ENCODE results near the gene NCLN.
A peak's percentile ranks its signal among the peaks of the same experiment; 100 is the strongest.
"Not testable (repeated sequence)": the region's sequence is repeated elsewhere in the genome, so short reads cannot be mapped to it uniquely, and the experiment has no call there.

Gene NCLN, protein sequence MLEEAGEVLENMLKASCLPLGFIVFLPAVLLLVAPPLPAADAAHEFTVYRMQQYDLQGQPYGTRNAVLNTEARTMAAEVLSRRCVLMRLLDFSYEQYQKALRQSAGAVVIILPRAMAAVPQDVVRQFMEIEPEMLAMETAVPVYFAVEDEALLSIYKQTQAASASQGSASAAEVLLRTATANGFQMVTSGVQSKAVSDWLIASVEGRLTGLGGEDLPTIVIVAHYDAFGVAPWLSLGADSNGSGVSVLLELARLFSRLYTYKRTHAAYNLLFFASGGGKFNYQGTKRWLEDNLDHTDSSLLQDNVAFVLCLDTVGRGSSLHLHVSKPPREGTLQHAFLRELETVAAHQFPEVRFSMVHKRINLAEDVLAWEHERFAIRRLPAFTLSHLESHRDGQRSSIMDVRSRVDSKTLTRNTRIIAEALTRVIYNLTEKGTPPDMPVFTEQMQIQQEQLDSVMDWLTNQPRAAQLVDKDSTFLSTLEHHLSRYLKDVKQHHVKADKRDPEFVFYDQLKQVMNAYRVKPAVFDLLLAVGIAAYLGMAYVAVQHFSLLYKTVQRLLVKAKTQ

GRCh38 chr19:3185461-3186159 lies at the start of gene NCLN:
Gene NCLN (plus strand): TSS chr19:3185930. CDS start chr19:3186031, 101 bp downstream.
- DNase-seq: peak; percentile 97

GRCh38 chr19:3135961-3136683 lies 49.6 kb upstream of the NCLN start, which contains the start of gene GNA15:
Gene GNA15 (plus strand): TSS chr19:3136033. CDS start chr19:3136451, 418 bp downstream.
- peak; percentile 48 to 63 for DNase-seq

GRCh38 chr19:3136684-3137055 lies 49.1 kb upstream of the NCLN start:
- DNase-seq: no peak

DNA sequence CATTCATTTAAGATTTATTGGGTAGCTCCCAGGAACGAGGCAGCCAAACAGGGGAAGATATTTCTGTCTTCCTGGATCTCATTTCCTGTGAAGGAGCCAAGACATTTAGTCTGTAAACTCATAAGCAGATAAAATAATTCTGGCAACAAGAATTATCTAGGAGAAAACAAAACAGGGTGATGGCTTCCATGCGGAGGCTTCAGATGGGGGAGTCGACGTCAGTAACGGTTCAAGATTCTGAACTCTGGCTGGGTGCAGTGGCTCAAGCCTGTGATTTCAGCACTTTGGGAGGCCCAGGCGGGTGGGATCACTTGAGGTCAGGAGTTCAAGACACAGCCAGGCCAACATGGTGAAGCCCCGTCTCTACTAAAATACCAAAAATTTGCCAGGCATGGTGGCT lies 48.6 kb upstream of the NCLN start:
- no peak for DNase-seq

DNA sequence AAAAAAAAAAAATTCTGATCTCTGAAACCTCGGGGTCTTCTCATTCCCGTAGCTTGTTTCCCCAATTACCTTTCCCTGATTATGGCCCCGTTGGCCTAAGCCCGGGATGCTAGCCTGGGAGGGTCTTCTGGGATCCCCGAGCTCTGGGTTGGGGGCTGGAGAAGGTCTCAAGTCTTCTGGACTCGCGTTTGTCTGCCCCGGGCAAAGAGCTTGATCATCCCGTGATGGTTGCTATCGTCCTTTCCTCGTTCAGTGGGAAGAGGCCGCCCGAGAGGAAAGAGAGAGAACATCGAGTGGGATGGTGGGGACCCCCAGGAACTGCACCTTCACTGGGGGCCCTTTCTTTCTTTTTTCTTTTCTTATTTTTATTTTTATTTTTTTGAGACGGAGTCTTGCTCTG lies 47.5 kb upstream of the NCLN start:
- DNase-seq: no peak

DNA sequence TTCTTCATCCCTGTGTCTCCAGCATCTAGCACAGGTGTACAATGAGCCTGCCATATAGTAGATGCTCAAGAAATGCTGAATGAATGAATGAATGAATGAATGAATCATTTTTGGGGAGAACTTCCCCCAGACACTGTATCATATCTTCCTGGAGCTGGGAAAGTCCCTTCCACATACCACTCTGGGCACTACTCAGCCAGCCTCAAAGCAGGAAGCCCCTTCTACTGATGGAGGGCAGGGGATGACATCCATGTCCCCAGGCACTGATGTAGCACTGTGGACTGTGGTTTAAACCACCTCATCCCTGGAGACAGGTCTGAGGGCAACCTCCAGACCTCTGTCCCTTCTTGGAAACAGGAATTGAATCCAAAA lies 45.1 kb upstream of the NCLN start:
- no peak for DNase-seq

- no peak for DNase-seq
These were observed 43.4 kb upstream of the NCLN start for GRCh38 chr19:3142292-3142670.

DNA sequence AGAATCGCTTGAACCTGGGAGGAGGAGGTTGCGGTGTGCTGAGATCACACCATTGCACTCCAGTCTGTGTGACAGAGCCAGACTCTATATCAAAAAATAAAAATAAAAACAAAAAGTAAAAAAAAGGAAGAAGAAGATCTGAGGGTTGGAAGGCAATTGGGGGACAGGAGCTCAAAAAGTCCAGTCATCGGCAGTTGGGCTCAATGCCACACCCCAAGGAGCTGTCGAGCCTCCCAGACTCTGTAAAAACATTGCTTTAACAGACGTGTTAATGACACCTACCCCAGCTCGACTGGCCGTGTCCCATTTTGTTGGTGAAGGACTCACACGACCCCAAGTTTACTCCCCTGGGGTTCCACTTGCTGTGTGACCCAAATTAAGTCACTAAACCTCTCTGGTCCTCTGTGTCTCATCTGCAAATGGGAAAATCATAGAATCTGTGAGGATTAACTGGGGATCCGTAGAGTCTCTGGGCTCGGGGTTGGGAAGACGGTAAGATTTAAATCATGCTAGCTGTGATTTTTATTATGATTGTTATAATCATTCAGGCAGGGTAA lies 42.9 kb upstream of the NCLN start:
- no peak for DNase-seq

GRCh38 chr19:3145909-3146676 lies 39.6 kb upstream of the NCLN start:
- no peak for DNase-seq

- peak; percentile 86 to 88 for DNase-seq
These were observed 39.0 kb upstream of the NCLN start for GRCh38 chr19:3146677-3147100.

- no peak for DNase-seq
These were observed 37.2 kb upstream of the NCLN start for GRCh38 chr19:3148503-3148902.

GRCh38 chr19:3149089-3149488 lies 36.6 kb upstream of the NCLN start:
- no peak for DNase-seq

DNA sequence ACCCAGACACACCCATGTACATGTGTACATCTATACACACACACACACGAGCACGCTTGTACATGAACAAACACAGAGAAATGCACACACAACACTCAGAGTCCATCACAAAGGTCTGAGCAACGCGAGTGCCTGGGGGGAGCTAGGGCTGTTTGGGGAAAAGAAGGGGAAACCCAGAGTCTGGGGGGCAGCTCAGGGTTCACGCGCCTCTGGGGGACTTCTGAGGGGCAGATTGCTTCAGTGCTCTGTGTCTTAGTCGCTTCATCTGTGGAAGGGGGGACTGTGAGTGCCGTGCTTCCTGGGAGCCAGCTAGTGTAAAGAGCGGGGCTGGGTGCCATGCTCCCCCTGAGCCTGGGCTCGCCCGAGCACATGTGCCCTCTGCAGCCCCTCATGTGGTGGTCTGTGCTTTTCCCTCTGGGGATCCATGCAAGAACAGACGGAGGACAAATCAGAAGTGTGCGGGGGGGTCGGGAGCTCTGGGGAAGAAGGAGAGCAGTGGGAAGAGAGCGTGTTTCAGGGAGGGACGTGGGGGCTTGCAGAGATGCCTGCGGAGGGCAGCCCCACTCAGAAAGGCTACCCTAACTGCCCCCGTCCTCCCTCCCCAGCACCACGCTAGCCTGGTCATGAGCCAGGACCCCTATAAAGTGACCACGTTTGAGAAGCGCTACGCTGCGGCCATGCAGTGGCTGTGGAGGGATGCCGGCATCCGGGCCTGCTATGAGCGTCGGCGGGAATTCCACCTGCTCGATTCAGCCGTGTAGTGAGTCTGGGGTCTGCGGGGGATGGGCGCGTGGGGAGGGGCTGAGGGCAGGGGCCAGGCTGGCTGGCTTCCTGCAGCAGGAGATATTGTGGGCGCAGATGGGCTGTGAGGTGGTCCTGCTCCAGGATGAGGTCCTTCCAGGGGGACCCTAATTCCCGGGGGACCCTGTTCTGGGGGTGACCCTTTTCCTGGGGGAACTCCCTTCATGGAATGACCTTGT lies 35.9 kb upstream of the NCLN start:
- DNase-seq: no peak

- DNase-seq: no peak
These were observed 34.9 kb upstream of the NCLN start for GRCh38 chr19:3150739-3151329.

DNA sequence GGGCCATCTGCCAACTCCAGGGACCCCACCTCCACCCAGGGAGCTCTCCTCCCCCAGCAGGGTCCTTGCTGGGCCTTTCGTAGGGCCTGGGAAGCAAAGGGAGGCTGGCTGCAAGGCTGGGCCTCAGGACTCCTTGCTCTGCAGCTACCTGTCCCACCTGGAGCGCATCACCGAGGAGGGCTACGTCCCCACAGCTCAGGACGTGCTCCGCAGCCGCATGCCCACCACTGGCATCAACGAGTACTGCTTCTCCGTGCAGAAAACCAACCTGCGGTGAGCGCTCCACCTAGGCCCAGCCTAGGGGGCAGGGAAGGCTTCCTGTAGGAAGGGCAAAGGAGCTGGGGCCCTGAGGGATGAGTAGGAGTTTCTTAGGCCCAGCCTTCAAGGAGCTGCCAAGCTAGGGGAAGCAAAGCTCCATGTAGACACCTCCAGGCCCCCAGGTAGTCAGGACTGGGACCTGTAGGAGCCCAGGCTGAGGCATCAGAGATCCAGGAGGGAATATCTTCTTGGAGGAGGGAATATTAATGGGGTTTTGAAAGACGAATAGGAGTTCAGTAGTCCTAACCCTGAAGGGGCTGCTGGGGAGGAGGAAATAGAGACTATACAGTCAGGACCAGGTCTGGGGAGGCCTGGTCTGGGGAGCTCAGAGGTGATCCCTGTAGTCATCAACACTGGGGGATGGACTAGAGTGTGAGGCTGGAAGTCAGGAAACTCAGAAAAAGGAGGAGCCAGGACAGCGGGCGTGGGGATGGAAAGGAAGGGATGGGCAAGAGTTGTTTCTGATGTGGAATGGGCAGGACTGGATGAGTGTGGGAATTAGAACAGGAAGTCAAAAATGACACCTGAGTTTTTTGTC lies 33.9 kb upstream of the NCLN start:
- DNase-seq: no peak

DNA sequence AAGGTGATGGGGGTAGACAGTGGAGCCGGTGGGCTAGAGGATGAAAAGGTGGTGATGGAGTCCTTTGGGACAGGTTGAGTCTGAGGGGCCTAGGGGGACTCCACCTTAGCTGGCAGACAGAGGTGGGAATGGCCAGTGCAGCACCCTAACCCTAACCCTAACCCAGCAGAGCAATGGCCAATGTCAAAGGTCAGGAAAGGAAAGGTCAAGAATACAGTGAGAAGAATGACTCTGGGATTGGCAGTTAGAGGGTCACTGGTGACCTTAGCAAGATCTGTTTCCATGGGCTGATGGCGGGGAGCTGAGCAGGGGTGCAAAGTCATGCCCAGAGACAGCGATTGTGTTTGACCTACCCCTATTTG lies 33.3 kb upstream of the NCLN start:
- DNase-seq: no peak

GRCh38 chr19:3153286-3154230 lies 32.2 kb upstream of the NCLN start:
- no peak for DNase-seq

- not testable (repeated sequence) for DNase-seq
These were observed 31.3 kb upstream of the NCLN start for GRCh38 chr19:3154447-3154846.
